Sigmoid colon (tissue), 7 donors: ENCODE measurements around the gene WNK1. TPM values are rescaled to one million over a fixed set of nuclear protein-coding genes. Genes with fewer than 3 reads are reported as not detected.
"Not testable (repeated sequence)": the region's sequence is repeated elsewhere in the genome, so short reads cannot be mapped to it uniquely, and the experiment has no call there.

ENCODE experiments used
- DNase-seq: peaks from one replicate; pipeline ENCODE4 v3.0.0-alpha.2; 2019
- H3K27ac ChIP-seq, 4 donors: fragments of 200-600 bp; sonication (generic); one replicate each; pipeline ENCODE4 v1.5.1; 2016 to 2019; ENCODE audit warnings: mild to moderate bottlenecking in 1 of 4
- H3K27me3 ChIP-seq, 3 donors: fragments of 200-600 bp; sonication (generic); one replicate each; pipeline ENCODE4 v1.5.1; 2019; ENCODE audit warnings: mild to moderate bottlenecking in 1 of 3
- H3K36me3 ChIP-seq, 4 donors: fragments of 200-600 bp; sonication (generic); one replicate each; pipeline ENCODE4 v1.5.1; 2016 to 2019
- H3K4me1 ChIP-seq, 4 donors: fragments of 200-600 bp; sonication (generic); one replicate each; pipeline ENCODE4 v1.5.1; 2017 to 2019
- H3K4me3 ChIP-seq, 4 donors: fragments of 200-600 bp; sonication (generic); one replicate each; pipeline ENCODE4 v1.5.1; 2017 to 2019; ENCODE audit warnings: mild to moderate bottlenecking in 2 of 4, moderate library complexity in 1 of 4
- H3K9me3 ChIP-seq, 4 donors: fragments of 200-600 bp in 3 of 4; sonication (generic) in 3 of 4; one replicate each; pipeline versions ENCODE4 v1.5.1 to v1.6.1; 2013 to 2019
- CTCF ChIP-seq, 4 experiments: fragments of 450-650 bp in 3 of 4; fragments of 200-600 bp in 1 of 4; IDR thresholded peaks; one replicate each; pipeline ENCODE4 v1.5.1; 2016 to 2019; ENCODE audit warnings: antibody characterized with exemption in 4 of 4, mild to moderate bottlenecking in 3 of 4, moderate library complexity in 2 of 4
- EP300 ChIP-seq, 4 donors: sonication (generic); formaldehyde crosslinking; IDR thresholded peaks; one replicate each; pipeline ENCODE4 v1.6.1; 2017; ENCODE audit warnings: antibody characterized with exemption in 4 of 4
- POLR2A ChIP-seq, 2 donors: fragments of 450-650 bp; IDR thresholded peaks; one replicate each; pipeline ENCODE4 v1.6.1; 2016; ENCODE audit warnings: antibody characterized with exemption in 2 of 2, mild to moderate bottlenecking in 2 of 2, moderate library complexity in 2 of 2
- POLR2AphosphoS5 ChIP-seq, 4 donors: sonication (generic); formaldehyde crosslinking; IDR thresholded peaks; one replicate each; pipeline ENCODE4 v1.6.1; 2017; ENCODE audit warnings: antibody characterized with exemption in 4 of 4
- WGBS, 2 donors: extraction: QIAGEN DNeasy Blood & Tissue Kit; methylation state at CpG; one replicate each; pipeline ENCODE4 v1.1.7; 2013; 5-methylcytosine and 5-hydroxymethylcytosine counted together
- intact Hi-C: fragments of 100-400 bp; cut with DNase I; formaldehyde crosslinking; loops from one replicate; pipeline ENCODE4 v1.15.1; 2023
- polyA plus RNA-seq, 3 donors: library from polyadenylated mRNA; stranded (reverse); fragments of 200-250 nt; gene quantifications; one replicate each; pipeline ENCODE4 v1.2.3, GENCODE V29; 2013
- total RNA-seq, 4 donors: library from RNA; depleted of rRNA; stranded (reverse); fragments of >200 nt; gene quantifications; one replicate each; pipeline ENCODE4 v1.1.0, GENCODE V29; 2016
- donor health status: healthy with polysubstance abuse.
- donor health status: Bipolar disorder and iron deficiency.
- donor health status: healthy.

WNK1 gene
- total and polyA plus RNA-seq, 7 donors, result 13.2 to 146 (median 73.6) TPM

DNA sequence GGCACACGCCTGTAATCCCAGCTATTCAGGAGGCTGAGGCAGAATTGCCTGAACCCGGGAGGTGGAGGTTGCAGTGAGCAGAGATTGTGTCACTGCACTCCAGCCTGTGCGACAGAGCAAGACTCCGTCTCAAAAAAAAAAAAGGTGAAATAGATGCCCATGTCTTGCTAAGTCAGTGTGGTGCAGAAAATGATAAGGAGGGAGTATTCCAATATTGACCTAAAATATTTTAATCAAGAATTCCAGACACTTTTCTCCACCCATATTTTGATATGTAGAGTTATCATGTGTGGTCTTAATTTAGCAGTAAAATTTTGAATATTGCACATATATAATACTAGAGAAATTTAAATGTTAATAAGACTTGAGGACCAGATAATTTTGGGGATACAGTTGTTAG is 57.7 kb downstream of the WNK1 start:
- Histone ChIP-seq H3K27ac (no peak overlapping the region), H3K9me3 (no peaks in the 10 kb centered on the region), H3K4me1 (peaks cover 0 to 55% (median 43%) of the 10 kb centered on the region in 4 donors), H3K27me3 (no peaks in the 10 kb centered on the region), H3K36me3 (peaks cover 0 to 8% (median 2%) of the 10 kb centered on the region in 4 donors), H3K4me3 (no peak overlapping the region)
- 71 to 74% methylated on average over 4 of the region's 4 CpGs for WGBS, 2 donors
- DNase-seq, result no peak
- TF ChIP-seq EP300 (IDR thresholded peaks at IDR 0.05), result no peak
- no peak for TF ChIP-seq POLR2A (IDR thresholded peaks at IDR 0.05)
- no peak for TF ChIP-seq CTCF (IDR thresholded peaks at IDR 0.05)
- no peak for TF ChIP-seq POLR2AphosphoS5 (IDR thresholded peaks at IDR 0.05)
- intact Hi-C loops, result loop anchor here (10.0 kb wide), 1 partner anchor 165 kb away; no protein-coding TSS in a partner anchor

- intact Hi-C loops, result loop anchor here (10.0 kb wide), 1 partner anchor 166 kb away; no protein-coding TSS in a partner anchor
- peaks cover 0 to 48% (median 39%) of the 10 kb centered on the region in 4 donors for H3K4me1 ChIP-seq
- DNase-seq, result no peak
- H3K4me3 ChIP-seq, result no peak overlapping the region
- no peaks in the 10 kb centered on the region for H3K9me3 ChIP-seq
- TF ChIP-seq POLR2A (IDR thresholded peaks at IDR 0.05) (no peak), POLR2AphosphoS5 (IDR thresholded peaks at IDR 0.05) (no peak), EP300 (IDR thresholded peaks at IDR 0.05) (no peak), CTCF (IDR thresholded peaks at IDR 0.05) (no peak)
- H3K36me3 ChIP-seq, result peaks cover 0 to 11% (median 2%) of the 10 kb centered on the region in 4 donors
- 61 to 69% methylated on average over 5 of the region's 5 CpGs for WGBS, 2 donors
- H3K27ac ChIP-seq, result no peak overlapping the region
- H3K27me3 ChIP-seq, result no peaks in the 10 kb centered on the region
Observed at GRCh38 chr12:810671-811415, 58.5 kb downstream of the WNK1 start.

GRCh38 chr12:812950-813349 is 60.6 kb downstream of the WNK1 start:
- intact Hi-C loops, result loop anchor here (10.0 kb wide), 1 partner anchor 168 kb away; no protein-coding TSS in a partner anchor
- no peaks in the 10 kb centered on the region for H3K9me3 ChIP-seq
- peaks cover 0 to 11% (median 2%) of the 10 kb centered on the region in 4 donors for H3K36me3 ChIP-seq
- WGBS, 2 donors, result 92 to 95% methylated on average over 2 of the region's 2 CpGs
- H3K27ac ChIP-seq, result no peak overlapping the region
- H3K4me1 ChIP-seq, result peaks cover 0 to 47% (median 28%) of the 10 kb centered on the region in 4 donors
- no peak overlapping the region for H3K4me3 ChIP-seq
- H3K27me3 ChIP-seq, result no peaks in the 10 kb centered on the region
- TF ChIP-seq POLR2AphosphoS5 (IDR thresholded peaks at IDR 0.05) (no peak), CTCF (IDR thresholded peaks at IDR 0.05) (no peak), EP300 (IDR thresholded peaks at IDR 0.05) (no peak), POLR2A (IDR thresholded peaks at IDR 0.05) (no peak)
- DNase-seq, result no peak

GRCh38 chr12:817456-817855 is 65.1 kb downstream of the WNK1 start:
- H3K4me3 ChIP-seq, DNase-seq, H3K27me3 ChIP-seq, H3K9me3 ChIP-seq: not testable (repeated sequence)
- intact Hi-C loops, result loop anchor here (2.0 to 10.0 kb wide), 4 partner anchors 40 to 275 kb away; partner anchors contain the start of gene WNK1
- Histone ChIP-seq H3K27ac (peak overlapping the region in 1 of 4 donors; percentile 53), H3K36me3 (peaks cover 0 to 11% (median 2%) of the 10 kb centered on the region in 4 donors), H3K4me1 (peaks cover 0 to 34% (median 14%) of the 10 kb centered on the region in 4 donors)
- 73 to 83% methylated on average over 9 of the region's 9 CpGs for WGBS, 2 donors

DNA sequence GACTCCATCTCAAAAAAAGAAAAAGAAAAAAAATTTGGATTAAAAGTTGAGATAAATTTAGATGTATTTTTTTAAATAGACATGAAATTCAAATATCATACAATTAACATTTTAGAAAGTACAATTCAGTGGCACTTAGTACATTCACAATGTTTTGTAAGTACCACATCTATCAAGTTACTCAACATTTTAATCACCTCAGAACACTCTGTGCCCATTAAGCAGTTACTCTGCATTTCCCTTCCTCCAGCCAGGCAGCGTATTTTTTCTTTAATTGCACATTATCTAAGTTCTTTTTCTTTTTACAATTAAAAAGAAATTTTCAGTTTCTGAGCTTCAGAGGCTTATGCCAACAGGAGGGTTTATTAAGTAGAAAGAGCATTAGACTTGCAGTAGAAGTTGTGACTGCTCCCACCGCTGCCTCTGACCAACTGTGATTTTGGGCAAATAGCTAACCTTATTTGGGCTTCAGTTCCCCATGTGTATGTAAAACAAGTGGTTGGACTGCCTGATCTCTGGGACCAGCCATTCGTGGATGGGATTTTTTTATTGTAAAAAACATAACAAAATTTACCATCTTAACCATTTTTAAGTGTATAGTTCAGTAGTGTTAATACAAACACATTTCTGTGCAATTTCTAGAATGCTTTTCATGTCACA is 65.7 kb downstream of the WNK1 start:
- intact Hi-C loops, result loop anchor here (2.0 to 10.0 kb wide), 4 partner anchors 39 to 274 kb away; partner anchors contain the start of gene WNK1
- TF ChIP-seq CTCF (IDR thresholded peaks at IDR 0.05) (no peak), EP300 (IDR thresholded peaks at IDR 0.05) (no peak), POLR2AphosphoS5 (IDR thresholded peaks at IDR 0.05) (no peak), POLR2A (IDR thresholded peaks at IDR 0.05) (no peak)
- 76 to 82% methylated on average over 3 of the region's 3 CpGs for WGBS, 2 donors
- H3K9me3 ChIP-seq, result no peaks in the 10 kb centered on the region
- no peak for DNase-seq
- peaks cover 0 to 11% (median 2%) of the 10 kb centered on the region in 4 donors for H3K36me3 ChIP-seq
- peaks cover 0 to 33% (median 14%) of the 10 kb centered on the region in 4 donors for H3K4me1 ChIP-seq
- no peaks in the 10 kb centered on the region for H3K27me3 ChIP-seq
- no peak overlapping the region for H3K4me3 ChIP-seq
- peak overlapping the region in 2 of 4 donors; percentile 30 to 53 for H3K27ac ChIP-seq
